ENCODE results near the gene COX5B. TPM values are rescaled to one million over a fixed set of nuclear protein-coding genes. Genes with fewer than 3 reads are reported as not detected.
"Not testable (repeated sequence)": the region's sequence is repeated elsewhere in the genome, so short reads cannot be mapped to it uniquely, and the experiment has no call there.

COX5B gene, protein sequence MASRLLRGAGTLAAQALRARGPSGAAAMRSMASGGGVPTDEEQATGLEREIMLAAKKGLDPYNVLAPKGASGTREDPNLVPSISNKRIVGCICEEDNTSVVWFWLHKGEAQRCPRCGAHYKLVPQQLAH
- 100 to 1,000 TPM; 410 to 732 (median 521) TPM for total RNA-seq
- long read RNA-seq, donor 1, transcript COX5B-201 (4 exons, 712 nt): major isoform, 211 of 220 reads
- long read RNA-seq, donor 1, partial matches to known transcripts: 6 of 220 reads
- long read RNA-seq, donor 1, other reads (novel, unspliced or antisense): 2 of 220 reads
- long read RNA-seq, donor 2, transcript COX5B-201 (4 exons, 712 nt): major isoform, 547 of 571 reads
- long read RNA-seq, donor 2, transcript COX5B-202 (5 exons, 613 nt): minor isoform, 5 of 571 reads
- long read RNA-seq, donor 2, partial matches to known transcripts: 6 of 571 reads
- long read RNA-seq, donor 2, other reads (novel, unspliced or antisense): 13 of 571 reads

DNA sequence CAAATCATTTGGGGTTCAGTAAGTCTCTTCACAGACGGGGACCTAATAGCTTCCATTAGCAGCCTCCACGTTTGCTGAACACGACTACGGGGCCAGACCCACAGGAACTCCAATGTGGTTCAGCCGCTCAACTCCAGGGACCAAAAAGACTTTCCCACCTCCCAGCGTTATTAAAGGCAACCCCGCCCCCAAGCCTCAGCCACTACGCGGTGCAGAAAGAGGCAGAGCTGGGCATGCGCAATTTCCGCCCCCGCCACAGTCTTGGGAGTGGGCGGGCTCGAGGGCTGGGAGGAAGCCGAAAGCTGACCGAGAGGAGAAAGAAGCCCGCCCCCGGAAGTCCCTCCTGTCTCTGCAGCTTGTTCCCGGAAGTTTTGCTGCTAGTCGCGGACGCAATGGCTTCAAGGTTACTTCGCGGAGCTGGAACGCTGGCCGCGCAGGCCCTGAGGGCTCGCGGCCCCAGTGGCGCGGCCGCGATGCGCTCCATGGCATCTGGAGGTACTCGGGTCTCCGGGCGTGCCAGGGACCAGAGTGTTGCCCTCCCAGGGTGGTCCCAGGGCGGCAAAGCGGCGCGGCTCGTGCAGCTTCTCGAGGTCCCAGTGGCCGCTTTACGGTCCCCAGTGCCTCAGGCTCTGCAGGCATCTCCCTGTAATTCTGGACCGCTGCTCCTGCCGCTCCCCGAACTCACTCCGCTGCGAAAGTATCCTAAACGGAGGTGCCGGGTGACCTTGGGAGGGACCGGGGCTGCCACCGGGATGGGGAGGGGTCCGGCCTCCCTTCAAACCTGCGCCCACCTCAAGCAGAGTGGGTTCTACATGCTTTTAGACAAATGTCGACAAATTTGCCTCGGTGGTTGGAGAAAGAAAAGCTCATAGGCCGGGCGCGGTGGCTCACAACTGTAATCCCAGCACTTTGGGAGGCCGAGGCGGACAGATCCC is at the start of gene COX5B:
Gene COX5B (plus strand): TSS at position 368 of the 935 bp plus-strand sequence. CDS start 25 bp downstream, at position 393.
- TF ChIP-seq, protein P1, sequence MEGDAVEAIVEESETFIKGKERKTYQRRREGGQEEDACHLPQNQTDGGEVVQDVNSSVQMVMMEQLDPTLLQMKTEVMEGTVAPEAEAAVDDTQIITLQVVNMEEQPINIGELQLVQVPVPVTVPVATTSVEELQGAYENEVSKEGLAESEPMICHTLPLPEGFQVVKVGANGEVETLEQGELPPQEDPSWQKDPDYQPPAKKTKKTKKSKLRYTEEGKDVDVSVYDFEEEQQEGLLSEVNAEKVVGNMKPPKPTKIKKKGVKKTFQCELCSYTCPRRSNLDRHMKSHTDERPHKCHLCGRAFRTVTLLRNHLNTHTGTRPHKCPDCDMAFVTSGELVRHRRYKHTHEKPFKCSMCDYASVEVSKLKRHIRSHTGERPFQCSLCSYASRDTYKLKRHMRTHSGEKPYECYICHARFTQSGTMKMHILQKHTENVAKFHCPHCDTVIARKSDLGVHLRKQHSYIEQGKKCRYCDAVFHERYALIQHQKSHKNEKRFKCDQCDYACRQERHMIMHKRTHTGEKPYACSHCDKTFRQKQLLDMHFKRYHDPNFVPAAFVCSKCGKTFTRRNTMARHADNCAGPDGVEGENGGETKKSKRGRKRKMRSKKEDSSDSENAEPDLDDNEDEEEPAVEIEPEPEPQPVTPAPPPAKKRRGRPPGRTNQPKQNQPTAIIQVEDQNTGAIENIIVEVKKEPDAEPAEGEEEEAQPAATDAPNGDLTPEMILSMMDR (IDR thresholded peaks at IDR 0.05): no peak
- peak; percentile 99 for DNase-seq

DNA sequence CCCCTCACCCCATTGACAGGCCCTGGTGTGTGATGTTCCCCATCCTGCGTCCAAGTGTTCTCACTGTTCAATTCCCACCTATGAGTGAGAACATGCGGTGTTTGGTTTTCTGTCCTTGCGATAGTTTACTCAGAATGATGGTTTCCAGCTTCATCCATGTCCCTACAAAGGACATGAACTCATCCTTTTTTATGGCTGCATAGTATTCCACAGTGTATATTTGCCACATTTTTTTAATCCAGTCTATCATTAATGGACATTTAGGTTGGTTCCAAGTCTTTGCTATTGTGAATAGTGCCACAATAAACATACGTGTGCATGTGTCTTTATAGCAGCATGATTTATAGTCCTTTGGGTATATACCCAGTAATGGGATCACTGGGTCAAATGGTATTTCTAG is 49.7 kb upstream of the COX5B start:
- DNase-seq; H3K4me1 ChIP-seq (ENCODE audit: low read depth); ATAC-seq; H3K4me3 ChIP-seq; H3K36me3 ChIP-seq (ENCODE audit: low read depth); H3K9me3 ChIP-seq: not testable (repeated sequence)
- intact Hi-C loops (cut with DNase I, micrococcal nuclease): loop anchor here in 1 of 2 donors (10.0 kb wide), 1 partner anchor 99 kb away; no protein-coding TSS in a partner anchor

More for the DNA sequence above, at the start of gene COX5B:
- H3K9me3 ChIP-seq: no peaks in the 10 kb centered on the region
- intact Hi-C loops (cut with DNase I, micrococcal nuclease): no loop called here
- peak; percentile 97 for ATAC-seq
- H3K4me1 ChIP-seq (ENCODE audit: low read depth): peaks cover 30% of the 10 kb centered on the region
- H3K36me3 ChIP-seq (ENCODE audit: low read depth): no peaks in the 10 kb centered on the region
- H3K4me3 ChIP-seq: peak within 1 kb of the TSS; percentile 92

DNA sequence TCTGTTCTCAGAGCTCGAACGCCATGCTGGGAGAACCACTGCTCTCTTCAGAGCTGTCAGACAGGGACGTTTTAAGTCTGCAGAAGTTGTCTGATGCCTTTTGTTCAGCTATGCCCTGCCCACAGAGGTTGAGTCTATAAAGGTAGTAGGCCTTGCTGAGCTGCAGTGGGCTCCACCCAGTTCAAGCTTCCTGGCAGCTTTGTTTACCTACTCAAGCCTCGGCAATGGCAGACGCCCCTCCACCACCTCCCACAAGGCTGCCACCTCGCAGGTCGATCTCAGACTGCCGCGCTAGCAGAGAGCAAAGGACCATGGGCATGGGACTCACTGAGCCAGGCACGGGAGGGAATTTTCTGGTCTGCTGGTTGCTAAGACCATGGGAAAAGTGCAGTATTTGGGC is 44.3 kb upstream of the COX5B start:
- ATAC-seq; DNase-seq; intact Hi-C loops (cut with DNase I, micrococcal nuclease); H3K36me3 ChIP-seq (ENCODE audit: low read depth); H3K4me3 ChIP-seq; H3K9me3 ChIP-seq; H3K4me1 ChIP-seq (ENCODE audit: low read depth): not testable (repeated sequence)

DNA sequence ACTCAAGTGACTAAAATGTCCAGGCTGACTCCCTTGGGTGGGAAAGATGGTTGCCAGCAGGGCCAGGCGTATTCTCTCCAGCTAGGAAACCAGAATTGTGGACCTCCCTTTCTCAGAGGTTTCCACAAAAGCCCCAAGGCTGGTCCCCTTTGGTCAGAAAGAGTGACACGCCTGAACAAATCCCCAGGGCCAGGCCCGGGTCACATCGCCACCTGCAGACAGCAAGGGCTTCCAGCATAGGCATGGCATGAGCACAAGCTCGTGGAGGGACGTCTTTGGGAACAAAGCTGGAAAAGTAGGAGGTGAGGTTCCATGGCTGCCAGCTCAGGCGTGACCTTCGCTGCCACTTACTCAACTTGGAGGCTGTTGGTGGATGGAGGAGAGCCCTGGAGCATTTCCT is 40.8 kb upstream of the COX5B start:
- peak; percentile 42 for ATAC-seq
- H3K36me3 ChIP-seq (ENCODE audit: low read depth); H3K9me3 ChIP-seq; intact Hi-C loops (cut with DNase I, micrococcal nuclease); DNase-seq; H3K4me1 ChIP-seq (ENCODE audit: low read depth); H3K4me3 ChIP-seq: not testable (repeated sequence)

DNA sequence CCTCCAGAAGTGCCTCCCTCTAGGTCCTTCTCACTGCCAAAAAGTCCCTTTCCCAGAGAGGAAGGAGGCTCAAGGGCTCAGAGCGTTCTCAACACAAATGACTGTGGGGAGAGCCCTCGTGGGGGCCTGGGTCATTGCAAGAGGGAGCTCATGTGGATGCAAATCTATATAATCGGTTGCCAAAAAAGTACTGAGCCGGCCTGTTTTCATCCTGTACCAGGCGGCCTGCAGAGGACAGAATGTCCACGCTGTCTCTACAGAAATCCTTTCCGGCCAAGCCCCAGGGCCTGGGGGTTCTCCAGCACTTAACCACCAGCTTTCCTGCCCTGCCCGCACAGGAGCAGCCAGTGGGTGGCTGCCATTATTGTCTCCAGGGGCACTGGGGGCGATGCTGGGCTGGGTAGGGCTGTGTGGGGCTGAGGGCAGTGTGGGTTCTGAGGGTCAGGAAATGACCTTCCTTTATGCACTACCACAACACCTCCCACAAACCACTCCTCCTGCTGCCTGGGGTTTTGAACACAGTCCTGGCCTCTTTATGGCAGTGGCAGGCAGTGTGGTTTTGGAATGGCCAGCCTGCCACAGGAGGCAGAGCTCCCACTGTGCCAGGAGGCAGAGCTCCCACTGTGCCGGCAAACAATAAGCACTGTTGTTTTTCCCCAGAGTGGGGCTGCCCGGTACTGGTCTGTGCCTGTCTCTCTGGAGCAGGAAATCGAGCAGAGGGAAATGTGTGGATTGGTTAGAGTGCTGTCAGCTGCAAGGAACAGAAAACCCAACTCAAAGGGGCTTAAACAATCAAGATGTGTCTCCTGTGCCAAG is 40.1 kb upstream of the COX5B start:
- ATAC-seq; H3K36me3 ChIP-seq (ENCODE audit: low read depth); DNase-seq; intact Hi-C loops (cut with DNase I, micrococcal nuclease); H3K4me3 ChIP-seq; H3K9me3 ChIP-seq; H3K4me1 ChIP-seq (ENCODE audit: low read depth): not testable (repeated sequence)

DNA sequence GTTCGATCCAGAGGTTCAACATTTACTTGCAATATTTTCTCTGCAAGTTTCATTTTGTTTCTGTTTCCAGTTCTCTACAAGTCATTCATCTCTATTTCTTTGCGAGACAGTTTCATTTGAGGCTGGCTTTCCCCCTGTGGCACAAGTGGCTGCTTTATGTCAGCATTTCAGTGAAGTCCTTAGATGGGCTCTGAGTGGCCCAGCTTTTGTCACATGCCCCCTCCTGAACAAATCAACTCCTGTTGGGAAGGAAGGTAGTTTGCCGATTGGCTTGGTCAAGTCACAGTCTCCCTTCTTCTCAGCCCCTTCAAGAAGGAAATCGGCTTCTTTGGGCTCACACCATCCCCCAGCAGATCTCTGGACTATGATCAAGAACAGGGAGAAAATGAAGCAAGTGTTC is 37.1 kb upstream of the COX5B start:
- ATAC-seq; H3K4me3 ChIP-seq; H3K4me1 ChIP-seq (ENCODE audit: low read depth); DNase-seq; H3K9me3 ChIP-seq; intact Hi-C loops (cut with DNase I, micrococcal nuclease); H3K36me3 ChIP-seq (ENCODE audit: low read depth): not testable (repeated sequence)

DNA sequence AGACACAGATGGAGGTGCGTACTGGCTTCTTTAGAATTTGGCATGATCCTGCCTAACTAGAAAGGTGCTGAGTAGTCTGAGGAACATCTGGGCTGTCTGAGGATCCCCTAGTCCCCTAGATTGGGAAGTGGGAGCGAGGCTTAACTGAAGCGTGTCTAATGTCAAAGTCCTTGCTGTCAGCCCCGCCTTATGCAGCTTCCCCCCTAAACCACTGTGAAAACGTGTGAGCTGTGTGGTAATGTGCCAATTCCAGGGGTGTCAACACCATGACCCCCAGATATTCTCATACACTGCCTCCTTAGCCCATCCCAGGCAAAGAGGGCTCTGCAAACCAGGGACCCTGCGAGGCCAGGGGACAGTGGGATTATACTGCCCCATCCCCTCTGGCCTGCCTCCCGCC is 34.0 kb upstream of the COX5B start:
- not testable (repeated sequence) for ATAC-seq

DNA sequence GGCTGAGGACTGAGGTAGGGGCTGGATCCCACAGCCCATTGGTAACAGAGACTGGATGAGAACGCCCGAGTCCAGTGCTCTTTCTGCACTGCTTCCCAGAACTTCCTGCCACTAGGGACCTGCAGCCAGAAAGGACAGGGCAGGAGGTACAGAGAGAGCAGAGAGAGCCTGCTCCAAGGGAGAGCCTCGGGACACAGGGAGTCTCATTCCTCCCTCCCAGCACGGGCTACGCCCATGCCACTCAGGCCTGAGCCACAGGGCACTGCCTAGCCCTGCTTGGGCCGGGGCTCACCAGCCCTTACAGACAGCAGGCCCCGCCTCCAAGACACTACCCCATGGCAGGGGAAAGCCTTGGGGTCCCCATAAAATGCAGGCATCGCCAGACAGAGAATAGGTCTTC is 30.1 kb upstream of the COX5B start:
- H3K36me3 ChIP-seq (ENCODE audit: low read depth); H3K9me3 ChIP-seq; H3K4me1 ChIP-seq (ENCODE audit: low read depth); H3K4me3 ChIP-seq; DNase-seq; intact Hi-C loops (cut with DNase I, micrococcal nuclease): not testable (repeated sequence)
- peak; percentile 32 for ATAC-seq

More for the DNA sequence above, 34.0 kb upstream of the COX5B start:
- H3K36me3 ChIP-seq (ENCODE audit: low read depth); H3K4me1 ChIP-seq (ENCODE audit: low read depth); DNase-seq; H3K9me3 ChIP-seq; H3K4me3 ChIP-seq; intact Hi-C loops (cut with DNase I, micrococcal nuclease): not testable (repeated sequence)

All from mucosa of descending colon (tissue), 3 donors.